Caco-2 (cell line): Measurements from ENCODE around the gene CCDC178. TPM values are rescaled to one million over a fixed set of nuclear protein-coding genes. Genes with fewer than 3 reads are reported as not detected.

Source experiments
- BruUV-seq: library from RNA; stranded (reverse); fragments of 400-500 nt; replicated peaks from 2 replicates; lab custom pipeline; 2021; lab: Mats Ljungman, UMichigan
- CTCF ChIA-PET: fragments of 300-600 bp; sonication (Branson Sonifier 250); formaldehyde crosslinking; loops from one replicate; lab custom pipeline; 2022; ENCODE audit warnings: antibody characterized with exemption; lab: Charles Lee
- POLR2A ChIA-PET: fragments of 300-600 bp; sonication (Branson Sonifier 250); formaldehyde crosslinking; loops from one replicate; lab custom pipeline; 2022; ENCODE audit warnings: antibody characterized with exemption; lab: Charles Lee
- DNase-seq, 2 experiments: peaks; one replicate each; pipeline versions ENCODE4 v3.0.0 to v3.0.0-alpha.2; 2020 to 2022
- H3K27me3 ChIP-seq: replicated peaks from 2 replicates; pipeline ENCODE4 v1.6.0; 2011; ENCODE audit warnings: low read length; ENCODE audit not compliant: control insufficient read depth, insufficient read depth
- H3K36me3 ChIP-seq: 2 replicates; pipeline ENCODE4 v1.5.1; 2011; ENCODE audit warnings: low read length; ENCODE audit not compliant: control insufficient read depth, insufficient read depth
- H3K4me1 ChIP-seq: fragments of 250-450 bp; sonication (Bioruptor Pico); 2 replicates; pipeline ENCODE4 v1.5.1; 2020; ENCODE audit warnings: mild to moderate bottlenecking
- H3K4me3 ChIP-seq: 2 replicates; pipeline ENCODE4 v1.5.1; 2011; ENCODE audit warnings: low read depth, mild to moderate bottlenecking, control low read depth, low read length
- H3K9me3 ChIP-seq: fragments of 250-450 bp; sonication (Bioruptor Pico); 2 replicates; pipeline ENCODE4 v1.5.1; 2020; ENCODE audit warnings: mild to moderate bottlenecking, moderate library complexity
- H3K27ac Mint-ChIP-seq: one replicate; pipeline ENCODE4 v1.8.0; 2022; ENCODE audit warnings: mixed read lengths; ENCODE audit not compliant: unreplicated experiment
- H3K27me3 Mint-ChIP-seq: one replicate; pipeline ENCODE4 v1.8.0; 2022; ENCODE audit warnings: mixed read lengths; ENCODE audit not compliant: insufficient read depth, unreplicated experiment
- H3K36me3 Mint-ChIP-seq: one replicate; pipeline ENCODE4 v1.8.0; 2022; ENCODE audit warnings: mild to moderate bottlenecking, mixed read lengths; ENCODE audit not compliant: insufficient read depth, unreplicated experiment
- H3K4me1 Mint-ChIP-seq: one replicate; pipeline ENCODE4 v1.8.0; 2022; ENCODE audit warnings: low read depth, mixed read lengths; ENCODE audit not compliant: unreplicated experiment
- H3K4me3 Mint-ChIP-seq: one replicate; pipeline ENCODE4 v1.8.0; 2022; ENCODE audit warnings: mild to moderate bottlenecking, moderate library complexity, mixed read lengths; ENCODE audit not compliant: unreplicated experiment
- H3K9me3 Mint-ChIP-seq: one replicate; pipeline ENCODE4 v1.8.0; 2022; ENCODE audit warnings: mixed read lengths; ENCODE audit not compliant: unreplicated experiment
- intact Hi-C: fragments of 100-400 bp; cut with micrococcal nuclease; formaldehyde crosslinking; loops from one replicate; pipeline ENCODE4 v1.10.0; 2022; ENCODE audit not compliant: unreplicated experiment
- total RNA-seq: library from RNA; stranded (reverse); gene quantifications from 2 replicates; pipeline ENCODE4 v1.2.3, GENCODE V29; 2022
- TF ChIP-seq, protein P1 (sequence below), 2 experiments: fragments of 200-600 bp in 1 of 2; IDR thresholded peaks; 1 replicate in 1 of 2; 2 replicates in 1 of 2; pipeline versions ENCODE4 v1.5.1 to v1.8.0; 2011 to 2022; ENCODE audit warnings: antibody characterized with exemption in 1 of 2, control low read depth in 1 of 2, inconsistent platforms in 1 of 2, low read depth in 1 of 2, low read length in 1 of 2, mild to moderate bottlenecking in 1 of 2, moderate library complexity in 1 of 2; ENCODE audit not compliant: insufficient read depth in 1 of 2, severe bottlenecking in 1 of 2, unreplicated experiment in 1 of 2

Gene CCDC178
- total RNA-seq, 1 experiment from 2014 or later = not detected

- TF ChIP-seq, protein P1, sequence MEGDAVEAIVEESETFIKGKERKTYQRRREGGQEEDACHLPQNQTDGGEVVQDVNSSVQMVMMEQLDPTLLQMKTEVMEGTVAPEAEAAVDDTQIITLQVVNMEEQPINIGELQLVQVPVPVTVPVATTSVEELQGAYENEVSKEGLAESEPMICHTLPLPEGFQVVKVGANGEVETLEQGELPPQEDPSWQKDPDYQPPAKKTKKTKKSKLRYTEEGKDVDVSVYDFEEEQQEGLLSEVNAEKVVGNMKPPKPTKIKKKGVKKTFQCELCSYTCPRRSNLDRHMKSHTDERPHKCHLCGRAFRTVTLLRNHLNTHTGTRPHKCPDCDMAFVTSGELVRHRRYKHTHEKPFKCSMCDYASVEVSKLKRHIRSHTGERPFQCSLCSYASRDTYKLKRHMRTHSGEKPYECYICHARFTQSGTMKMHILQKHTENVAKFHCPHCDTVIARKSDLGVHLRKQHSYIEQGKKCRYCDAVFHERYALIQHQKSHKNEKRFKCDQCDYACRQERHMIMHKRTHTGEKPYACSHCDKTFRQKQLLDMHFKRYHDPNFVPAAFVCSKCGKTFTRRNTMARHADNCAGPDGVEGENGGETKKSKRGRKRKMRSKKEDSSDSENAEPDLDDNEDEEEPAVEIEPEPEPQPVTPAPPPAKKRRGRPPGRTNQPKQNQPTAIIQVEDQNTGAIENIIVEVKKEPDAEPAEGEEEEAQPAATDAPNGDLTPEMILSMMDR (IDR thresholded peaks at IDR 0.05; ENCODE audit: insufficient read depth in 1 of 2, low read depth in 1 of 2, low read length in 1 of 2, severe bottlenecking in 1 of 2, unreplicated experiment in 1 of 2) = no peak
- BruUV-seq = no TSS peak
- POLR2A ChIA-PET = no interaction called here
These were observed 472.3 kb downstream of the CCDC178 start for GRCh38 chr18:32968248-32968647.

DNA sequence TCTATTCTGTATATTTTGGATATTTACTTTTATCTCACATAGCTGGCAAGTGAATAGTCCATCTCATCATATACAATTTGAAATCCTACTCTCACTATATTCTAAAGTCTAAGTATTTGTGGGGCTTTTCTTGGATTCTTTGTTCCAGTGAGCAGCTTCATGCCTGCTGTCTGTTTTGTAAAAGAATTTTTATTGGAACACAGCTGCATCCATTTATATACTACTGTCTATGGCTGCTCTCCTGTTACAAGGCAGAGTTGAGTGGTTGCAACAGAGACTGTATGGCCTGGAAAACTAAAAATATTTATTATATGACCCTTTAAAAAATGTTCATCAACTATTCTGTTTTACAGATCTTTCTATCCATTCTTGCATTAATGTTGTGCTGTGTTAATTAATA, 474.4 kb downstream of the CCDC178 start:
- Histone ChIP-seq H3K4me3 (no peak overlapping the region), H3K36me3 (no peaks in the 10 kb centered on the region), H3K9me3 (no peaks in the 10 kb centered on the region), H3K4me1 (no peaks in the 10 kb centered on the region), H3K27me3 (no peaks in the 10 kb centered on the region)
- ChIA-PET POLR2A (no interaction called here), CTCF (no interaction called here)
- BruUV-seq = no TSS peak
- Mint-ChIP-seq H3K4me3 (no peak overlapping the region), H3K4me1 (no peaks in the 10 kb centered on the region), H3K27me3 (no peaks in the 10 kb centered on the region), H3K9me3 (no peaks in the 10 kb centered on the region), H3K36me3 (no peaks in the 10 kb centered on the region), H3K27ac (no peak overlapping the region)
- intact Hi-C loops = no loop called here
- no peak for DNase-seq
- TF ChIP-seq, protein P1 (IDR thresholded peaks at IDR 0.05; ENCODE audit: insufficient read depth in 1 of 2, low read depth in 1 of 2, low read length in 1 of 2, severe bottlenecking in 1 of 2, unreplicated experiment in 1 of 2) = no peak

More at GRCh38 chr18:32968248-32968647, 472.3 kb downstream of the CCDC178 start:
- Mint-ChIP-seq H3K36me3 (no peaks in the 10 kb centered on the region), H3K27ac (no peak overlapping the region), H3K4me1 (no peaks in the 10 kb centered on the region), H3K9me3 (no peaks in the 10 kb centered on the region), H3K27me3 (no peaks in the 10 kb centered on the region), H3K4me3 (no peak overlapping the region)
- Histone ChIP-seq H3K9me3 (no peaks in the 10 kb centered on the region), H3K4me1 (no peaks in the 10 kb centered on the region), H3K4me3 (no peak overlapping the region), H3K27me3 (no peaks in the 10 kb centered on the region), H3K36me3 (no peaks in the 10 kb centered on the region)
- intact Hi-C loops = no loop called here
- CTCF ChIA-PET = no interaction called here
- no peak for DNase-seq

DNA sequence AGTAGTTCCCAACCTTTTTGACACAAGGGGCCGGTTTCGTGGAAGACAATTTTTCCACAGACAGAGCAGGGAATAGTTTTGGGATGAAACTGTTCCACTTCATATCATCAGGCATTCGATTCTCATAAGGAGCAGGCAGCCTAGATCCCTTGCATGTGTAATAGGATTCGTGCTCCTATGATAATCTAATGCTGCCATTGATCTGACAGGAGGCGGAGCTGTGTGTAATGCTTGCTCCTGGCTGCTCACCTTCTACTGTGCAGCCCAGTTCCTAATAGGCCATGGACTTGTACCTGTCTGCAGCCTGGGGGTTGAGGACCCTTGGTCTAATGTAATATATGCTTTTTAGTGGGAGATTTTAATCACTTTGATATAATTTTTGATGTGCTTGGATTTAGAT, 479.0 kb downstream of the CCDC178 start:
- Mint-ChIP-seq H3K36me3 (no peaks in the 10 kb centered on the region), H3K27ac (no peak overlapping the region), H3K4me1 (no peaks in the 10 kb centered on the region), H3K9me3 (no peaks in the 10 kb centered on the region), H3K27me3 (no peaks in the 10 kb centered on the region), H3K4me3 (no peak overlapping the region)
- Histone ChIP-seq H3K36me3 (no peaks in the 10 kb centered on the region), H3K27me3 (no peaks in the 10 kb centered on the region), H3K4me3 (no peak overlapping the region), H3K4me1 (no peaks in the 10 kb centered on the region), H3K9me3 (no peaks in the 10 kb centered on the region)
- TF ChIP-seq, protein P1 (IDR thresholded peaks at IDR 0.05; ENCODE audit: insufficient read depth in 1 of 2, low read depth in 1 of 2, low read length in 1 of 2, severe bottlenecking in 1 of 2, unreplicated experiment in 1 of 2) = no peak
- POLR2A ChIA-PET = no interaction called here
- no peak for DNase-seq
- CTCF ChIA-PET = no interaction called here
- no TSS peak for BruUV-seq
- intact Hi-C loops = no loop called here
